Suprapubic skin (tissue), 4 donors: Measurements from ENCODE around the gene KPNA6.

Experiments
- EP300 ChIP-seq: sonication (generic); formaldehyde crosslinking; IDR thresholded peaks from one replicate; pipeline ENCODE4 v1.6.1; 2017; ENCODE audit warnings: antibody characterized with exemption
- POLR2A ChIP-seq, 2 donors: fragments of 450-650 bp; IDR thresholded peaks; one replicate each; pipeline ENCODE4 v1.6.1; 2017; ENCODE audit warnings: antibody characterized with exemption in 2 of 2, mild to moderate bottlenecking in 2 of 2, moderate library complexity in 2 of 2
- POLR2AphosphoS5 ChIP-seq, 3 donors: sonication (generic); formaldehyde crosslinking; IDR thresholded peaks; one replicate each; pipeline ENCODE4 v1.6.1; 2017; ENCODE audit warnings: antibody characterized with exemption in 3 of 3
- TF ChIP-seq, protein P1 (sequence below), 2 donors: fragments of 200-600 bp in 1 of 2; fragments of 450-650 bp in 1 of 2; sonication (generic) in 1 of 2; IDR thresholded peaks; one replicate each; pipeline ENCODE4 v1.5.1; 2016 to 2019; ENCODE audit warnings: antibody characterized with exemption in 2 of 2, mild to moderate bottlenecking in 1 of 2, moderate library complexity in 1 of 2

DNA sequence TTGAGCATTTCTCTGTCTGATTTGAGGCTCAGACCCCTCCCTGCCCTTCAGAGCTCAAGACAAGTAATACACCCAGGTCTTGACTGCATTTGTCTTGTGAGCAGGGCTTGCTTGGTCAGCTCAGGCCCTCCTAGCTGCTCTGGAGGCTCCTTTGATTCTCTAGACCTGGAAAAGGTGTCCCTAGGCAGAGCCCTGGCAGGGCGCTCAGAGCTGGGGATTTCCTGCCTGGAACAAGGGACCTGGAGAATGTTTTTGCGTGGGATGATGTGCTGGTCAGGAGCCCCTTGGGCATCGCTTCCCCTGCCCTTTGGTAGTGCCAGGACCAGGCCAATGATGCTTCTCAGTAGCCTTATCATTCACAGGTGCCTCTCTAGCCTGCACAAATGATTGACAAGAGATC lies 87.7 kb downstream of the KPNA6 start:
- TF ChIP-seq, protein P1, sequence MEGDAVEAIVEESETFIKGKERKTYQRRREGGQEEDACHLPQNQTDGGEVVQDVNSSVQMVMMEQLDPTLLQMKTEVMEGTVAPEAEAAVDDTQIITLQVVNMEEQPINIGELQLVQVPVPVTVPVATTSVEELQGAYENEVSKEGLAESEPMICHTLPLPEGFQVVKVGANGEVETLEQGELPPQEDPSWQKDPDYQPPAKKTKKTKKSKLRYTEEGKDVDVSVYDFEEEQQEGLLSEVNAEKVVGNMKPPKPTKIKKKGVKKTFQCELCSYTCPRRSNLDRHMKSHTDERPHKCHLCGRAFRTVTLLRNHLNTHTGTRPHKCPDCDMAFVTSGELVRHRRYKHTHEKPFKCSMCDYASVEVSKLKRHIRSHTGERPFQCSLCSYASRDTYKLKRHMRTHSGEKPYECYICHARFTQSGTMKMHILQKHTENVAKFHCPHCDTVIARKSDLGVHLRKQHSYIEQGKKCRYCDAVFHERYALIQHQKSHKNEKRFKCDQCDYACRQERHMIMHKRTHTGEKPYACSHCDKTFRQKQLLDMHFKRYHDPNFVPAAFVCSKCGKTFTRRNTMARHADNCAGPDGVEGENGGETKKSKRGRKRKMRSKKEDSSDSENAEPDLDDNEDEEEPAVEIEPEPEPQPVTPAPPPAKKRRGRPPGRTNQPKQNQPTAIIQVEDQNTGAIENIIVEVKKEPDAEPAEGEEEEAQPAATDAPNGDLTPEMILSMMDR (IDR thresholded peaks at IDR 0.05): no peak
- TF ChIP-seq POLR2A (IDR thresholded peaks at IDR 0.05): no peak
- TF ChIP-seq POLR2AphosphoS5 (IDR thresholded peaks at IDR 0.05): no peak
- TF ChIP-seq EP300: no peak
